ENCODE measurements around the gene YJEFN3. TPM values are rescaled to one million over a fixed set of nuclear protein-coding genes. Genes with fewer than 3 reads are reported as not detected.

Gene YJEFN3
- total RNA-seq, 2 donors from 2014 or later, result 2.6 to 11.2 TPM

DNA sequence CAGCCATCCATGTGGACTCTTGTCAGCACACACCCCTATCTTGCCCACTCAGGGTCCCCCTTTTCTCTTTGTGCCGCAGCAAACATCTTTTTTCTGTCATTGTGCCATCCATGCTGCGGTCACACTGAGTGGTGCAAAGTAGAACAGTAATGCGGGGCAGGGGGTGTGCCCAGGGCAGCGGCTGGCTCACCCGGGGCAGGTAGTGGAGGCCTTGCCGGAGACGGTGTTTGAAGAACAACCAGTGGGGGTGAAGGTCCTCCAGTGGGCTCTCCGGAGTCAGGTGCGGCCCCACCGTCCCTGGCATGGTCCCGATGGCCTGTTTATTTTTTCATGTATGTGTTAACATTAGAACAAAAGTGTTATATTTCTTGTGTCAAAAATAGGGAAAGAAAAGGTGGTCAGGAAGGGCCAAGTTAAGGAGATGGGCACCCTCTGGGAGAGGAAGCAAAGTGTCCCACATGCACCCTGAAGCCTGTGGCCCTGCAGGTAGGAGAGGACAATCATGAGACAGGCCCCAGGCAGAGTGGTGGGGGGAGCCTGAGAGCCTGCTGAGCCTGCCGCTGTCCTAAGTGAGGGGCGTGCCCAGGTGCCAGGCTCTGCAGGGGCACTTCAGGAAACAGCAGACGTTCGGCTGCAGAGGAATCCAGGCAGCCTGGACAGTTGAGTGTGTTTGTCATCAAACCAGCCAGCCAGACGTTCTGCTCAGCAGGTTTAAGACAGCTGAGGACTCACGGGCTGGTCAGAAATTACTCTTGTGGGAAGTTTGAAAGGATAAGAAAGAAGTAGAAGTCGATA lies 25.7 kb upstream of the YJEFN3 start:
- 86 to 87% methylated on average over 18 of the region's 18 CpGs for WGBS, 2 donors
- DNase-seq, result no peak
- Histone ChIP-seq H3K9me3 (no peaks in the 10 kb centered on the region), H3K27ac (no peak overlapping the region), H3K4me3 (no peak overlapping the region), H3K4me1 (no peaks in the 10 kb centered on the region), H3K27me3 (no peaks in the 10 kb centered on the region), H3K36me3 (replicated peaks in 1 of 2; ENCODE audit: insufficient read depth in 1 of 2, low read depth in 2 of 2) (peaks cover 13 to 20% of the 10 kb centered on the region in 2 donors)
- intact Hi-C loops (cut with DNase I), result no loop called here
- TF ChIP-seq, protein P1, sequence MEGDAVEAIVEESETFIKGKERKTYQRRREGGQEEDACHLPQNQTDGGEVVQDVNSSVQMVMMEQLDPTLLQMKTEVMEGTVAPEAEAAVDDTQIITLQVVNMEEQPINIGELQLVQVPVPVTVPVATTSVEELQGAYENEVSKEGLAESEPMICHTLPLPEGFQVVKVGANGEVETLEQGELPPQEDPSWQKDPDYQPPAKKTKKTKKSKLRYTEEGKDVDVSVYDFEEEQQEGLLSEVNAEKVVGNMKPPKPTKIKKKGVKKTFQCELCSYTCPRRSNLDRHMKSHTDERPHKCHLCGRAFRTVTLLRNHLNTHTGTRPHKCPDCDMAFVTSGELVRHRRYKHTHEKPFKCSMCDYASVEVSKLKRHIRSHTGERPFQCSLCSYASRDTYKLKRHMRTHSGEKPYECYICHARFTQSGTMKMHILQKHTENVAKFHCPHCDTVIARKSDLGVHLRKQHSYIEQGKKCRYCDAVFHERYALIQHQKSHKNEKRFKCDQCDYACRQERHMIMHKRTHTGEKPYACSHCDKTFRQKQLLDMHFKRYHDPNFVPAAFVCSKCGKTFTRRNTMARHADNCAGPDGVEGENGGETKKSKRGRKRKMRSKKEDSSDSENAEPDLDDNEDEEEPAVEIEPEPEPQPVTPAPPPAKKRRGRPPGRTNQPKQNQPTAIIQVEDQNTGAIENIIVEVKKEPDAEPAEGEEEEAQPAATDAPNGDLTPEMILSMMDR (IDR thresholded peaks at IDR 0.05), result no peak
- no peak for TF ChIP-seq POLR2A (IDR thresholded peaks at IDR 0.05)
- ATAC-seq, result no peak

DNA sequence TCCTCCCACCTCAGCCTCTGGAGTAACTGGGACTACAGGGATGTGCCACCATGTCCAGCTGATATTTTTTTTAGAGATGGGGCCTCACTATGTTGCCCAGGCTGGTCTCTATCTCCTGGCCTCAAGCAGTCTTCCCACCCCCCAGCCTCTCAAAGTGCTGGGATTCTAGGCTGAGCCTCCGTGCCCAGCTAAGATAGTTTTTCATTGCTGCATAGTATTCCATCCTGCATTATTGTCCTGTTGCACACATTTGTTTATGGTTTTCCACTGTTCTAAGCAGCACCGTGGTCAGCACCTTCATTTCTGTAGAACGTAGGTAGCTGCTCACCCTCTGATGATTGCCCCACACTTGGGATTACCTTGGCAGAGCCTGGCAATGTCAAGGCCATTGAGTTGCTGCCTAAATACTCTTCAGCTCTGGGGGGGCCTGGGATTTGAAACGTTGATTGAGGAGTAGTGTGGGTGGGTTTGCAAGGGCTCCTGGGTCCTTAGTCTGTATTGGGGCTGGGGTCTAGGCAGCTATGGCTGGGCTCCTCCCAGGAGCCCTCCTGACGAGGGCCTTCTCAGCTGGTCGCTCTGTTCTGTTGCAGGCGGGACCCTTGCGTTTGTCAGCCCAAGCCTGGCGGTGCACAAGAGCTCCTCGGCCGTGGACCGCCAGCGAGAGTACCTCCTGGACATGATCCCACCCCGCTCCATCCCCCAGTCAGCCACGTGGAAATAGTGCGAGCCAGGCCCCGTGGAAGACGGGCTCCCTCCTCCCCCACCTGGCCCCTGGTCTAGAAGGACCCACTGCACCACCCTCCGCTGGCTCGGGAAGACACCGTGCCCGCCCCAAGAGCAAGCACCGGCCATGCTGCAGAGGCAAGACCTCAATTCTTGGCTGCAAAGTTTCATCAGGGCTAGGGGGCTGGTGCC lies 23.7 kb upstream of the YJEFN3 start:
- 92 to 97% methylated on average over 14 to 23 of the region's 23 CpGs for WGBS, 2 donors
- ATAC-seq, result no peak

GRCh38 chr19:19505669-19506326 lies 22.9 kb upstream of the YJEFN3 start:
- ATAC-seq, result no peak
- TF ChIP-seq, protein P1 (IDR thresholded peaks at IDR 0.05), result no peak
- TF ChIP-seq POLR2A (IDR thresholded peaks at IDR 0.05), result no peak
- H3K4me1 ChIP-seq, result no peaks in the 10 kb centered on the region

More for the DNA sequence above, 23.7 kb upstream of the YJEFN3 start:
- DNase-seq, result no peak
- H3K36me3 ChIP-seq (replicated peaks in 1 of 2; ENCODE audit: insufficient read depth in 1 of 2, low read depth in 2 of 2), result peaks cover 11 to 13% of the 10 kb centered on the region in 2 donors
- no peak overlapping the region for H3K27ac ChIP-seq
- no peak overlapping the region for H3K4me3 ChIP-seq
- H3K27me3 ChIP-seq, result no peaks in the 10 kb centered on the region
- no peaks in the 10 kb centered on the region for H3K4me1 ChIP-seq
- intact Hi-C loops (cut with DNase I), result no loop called here
- H3K9me3 ChIP-seq, result no peaks in the 10 kb centered on the region
- TF ChIP-seq, protein P1 (IDR thresholded peaks at IDR 0.05), result no peak
- TF ChIP-seq POLR2A (IDR thresholded peaks at IDR 0.05), result no peak

DNA sequence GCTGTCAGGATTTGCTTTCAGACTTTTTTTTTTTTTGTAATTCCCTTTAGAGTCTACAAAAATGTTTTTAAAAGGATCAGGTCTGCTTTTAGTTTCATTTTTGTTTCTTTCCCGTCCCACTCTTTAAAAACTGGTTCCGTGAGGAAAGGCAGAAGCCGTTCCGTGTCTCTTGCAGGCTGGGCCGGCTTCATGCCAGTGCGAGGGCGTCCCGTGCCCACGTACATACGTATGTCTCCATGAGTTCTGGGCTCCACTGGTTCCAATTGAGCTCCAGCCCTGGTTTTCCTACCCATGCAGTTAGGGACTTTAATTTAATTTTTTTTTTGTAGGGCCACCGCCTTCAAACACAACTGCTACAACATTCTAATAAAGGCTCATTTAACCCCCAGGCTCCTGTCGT lies 22.1 kb upstream of the YJEFN3 start:
- no peak overlapping the region for H3K4me3 ChIP-seq
- H3K9me3 ChIP-seq, result no peaks in the 10 kb centered on the region
- no peak overlapping the region for H3K27ac ChIP-seq
- no peaks in the 10 kb centered on the region for H3K27me3 ChIP-seq
- WGBS, 2 donors, result 89 to 95% methylated on average over 12 of the region's 12 CpGs
- no peak for TF ChIP-seq POLR2A (IDR thresholded peaks at IDR 0.05)
- TF ChIP-seq, protein P1 (IDR thresholded peaks at IDR 0.05), result no peak
- no peak for ATAC-seq
- DNase-seq, result no peak
- intact Hi-C loops (cut with DNase I), result no loop called here
- H3K36me3 ChIP-seq (replicated peaks in 1 of 2; ENCODE audit: insufficient read depth in 1 of 2, low read depth in 2 of 2), result peaks cover 7 to 12% of the 10 kb centered on the region in 2 donors
- no peaks in the 10 kb centered on the region for H3K4me1 ChIP-seq

More at GRCh38 chr19:19505669-19506326, 22.9 kb upstream of the YJEFN3 start:
- DNase-seq, result no peak
- H3K27ac ChIP-seq, result no peak overlapping the region
- no peak overlapping the region for H3K4me3 ChIP-seq
- intact Hi-C loops (cut with DNase I), result no loop called here
- H3K36me3 ChIP-seq (replicated peaks in 1 of 2; ENCODE audit: insufficient read depth in 1 of 2, low read depth in 2 of 2), result peaks cover 11 to 13% of the 10 kb centered on the region in 2 donors
- 92 to 93% methylated on average over 19 to 27 of the region's 27 CpGs for WGBS, 2 donors
- H3K27me3 ChIP-seq, result no peaks in the 10 kb centered on the region
- no peaks in the 10 kb centered on the region for H3K9me3 ChIP-seq

Data from body of pancreas (tissue), 4 donors.